HG02970 (cell line): ENCODE measurements around the gene UBAC1.
"Not testable (repeated sequence)": the region's sequence is repeated elsewhere in the genome, so short reads cannot be mapped to it uniquely, and the experiment has no call there.

Experiments
- ATAC-seq: cut with Tn5 transposase; IDR thresholded peaks from one replicate; pipeline ENCODE4 v1.9.1; 2021; ENCODE audit warnings: mild to moderate bottlenecking, moderate library complexity, moderate number of reproducible peaks; ENCODE audit not compliant: unreplicated experiment, low FRiP score

Gene UBAC1

DNA sequence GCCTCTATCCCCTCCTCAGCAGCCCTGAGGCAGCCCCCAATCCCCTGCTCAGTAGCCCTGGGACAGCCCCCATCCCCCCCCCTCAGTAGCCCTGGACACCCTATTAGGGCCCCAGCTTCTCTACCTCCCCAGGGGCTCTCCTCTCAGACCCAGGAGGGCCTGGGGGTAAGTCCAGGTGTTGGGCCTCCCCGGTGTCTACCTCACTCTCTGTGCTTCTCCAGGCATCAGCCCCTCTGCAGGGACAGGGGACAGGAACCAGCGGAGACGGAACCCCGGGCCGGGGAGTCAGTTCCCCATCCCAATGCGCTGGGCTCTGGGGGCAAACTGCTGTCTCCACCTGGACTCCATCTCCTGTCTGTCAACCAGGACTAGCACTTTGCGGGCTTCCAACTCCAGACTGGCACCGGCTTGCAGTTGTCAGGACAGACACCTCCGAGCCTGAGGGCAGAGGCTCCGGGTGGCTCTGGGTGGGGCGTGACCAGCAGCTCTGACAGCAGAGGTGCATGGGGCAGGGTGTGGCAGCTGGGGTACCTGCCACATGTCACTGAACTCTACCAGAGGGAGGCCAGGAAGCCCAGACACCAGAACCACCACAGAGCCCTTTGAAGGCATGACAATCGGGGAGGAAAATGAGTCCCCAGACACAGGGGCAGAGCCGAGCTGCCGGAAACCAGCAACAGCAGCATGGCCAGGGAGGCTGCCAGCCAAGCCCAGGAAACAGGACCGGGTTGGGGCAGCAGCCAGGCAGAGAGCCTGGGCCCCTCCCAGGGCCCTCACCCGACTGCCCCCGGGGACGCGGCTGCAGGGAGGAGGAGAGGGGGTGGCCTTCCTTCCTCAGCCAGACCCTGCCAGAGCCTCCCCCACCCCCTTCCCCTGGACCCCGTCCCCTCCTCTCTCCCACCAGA, 17.7 kb upstream of the UBAC1 start:
- no peak for ATAC-seq

DNA sequence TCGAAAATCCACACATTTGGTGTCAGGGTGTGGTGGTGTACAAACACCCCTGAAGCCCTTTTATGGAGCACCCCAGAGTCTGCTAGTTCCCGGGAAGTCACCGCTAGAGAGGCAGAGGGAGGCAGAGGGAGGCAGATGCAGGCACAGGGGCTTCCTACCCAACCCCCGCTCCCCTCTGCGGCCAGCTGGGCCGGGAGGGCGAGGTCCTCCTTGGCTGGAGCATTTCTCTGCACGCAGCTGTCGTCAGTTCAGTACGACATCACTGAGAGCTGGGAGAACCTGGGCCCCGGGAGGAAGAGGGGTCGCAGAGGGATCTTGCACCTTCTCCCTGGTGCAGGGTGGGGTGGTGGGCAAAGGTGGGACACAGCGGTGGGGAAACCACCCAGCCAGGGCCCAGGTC, 15.8 kb upstream of the UBAC1 start:
- no peak for ATAC-seq

- ATAC-seq: no peak
Observed at GRCh38 chr9:135976531-135976930, 15.4 kb upstream of the UBAC1 start.

DNA sequence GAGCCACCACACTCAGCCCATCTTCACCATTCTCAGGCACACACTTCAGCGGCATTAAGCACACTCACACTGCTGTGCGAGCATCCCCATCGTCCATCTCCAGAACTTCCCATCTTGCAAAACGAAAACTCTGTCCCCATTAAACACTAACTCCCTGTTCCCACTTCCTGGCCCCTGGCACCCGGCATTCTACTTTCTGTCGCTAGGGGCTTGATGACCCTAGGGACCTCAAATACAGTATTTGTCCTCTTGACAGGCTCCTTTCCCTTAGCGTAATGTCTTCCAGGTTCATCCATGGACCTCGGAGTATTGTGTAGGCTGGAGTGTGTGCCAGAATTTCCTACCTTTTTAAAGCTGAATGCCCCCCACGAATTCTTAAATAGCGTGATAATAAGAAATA, 14.7 kb upstream of the UBAC1 start:
- no peak for ATAC-seq

DNA sequence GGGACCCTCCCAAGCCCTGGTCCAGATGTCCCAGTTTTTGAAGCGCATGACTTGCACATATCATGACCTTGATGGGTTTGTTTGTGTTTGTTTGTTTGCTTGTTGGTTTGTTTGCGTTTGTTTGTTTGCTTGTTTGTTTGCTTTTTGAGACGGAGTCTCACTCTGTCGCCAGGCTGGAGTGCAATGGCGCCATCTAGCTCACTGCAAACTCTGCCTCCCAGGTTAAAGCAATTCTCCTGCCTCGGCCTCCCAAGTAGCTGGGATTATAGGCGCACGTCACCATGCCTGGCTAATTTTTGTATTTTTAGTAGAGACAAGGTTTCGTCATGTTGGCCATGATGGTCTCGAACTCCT, 13.0 kb upstream of the UBAC1 start:
- no peak for ATAC-seq

- no peak for ATAC-seq
Observed at GRCh38 chr9:135973277-135974219, 12.4 kb upstream of the UBAC1 start.

DNA sequence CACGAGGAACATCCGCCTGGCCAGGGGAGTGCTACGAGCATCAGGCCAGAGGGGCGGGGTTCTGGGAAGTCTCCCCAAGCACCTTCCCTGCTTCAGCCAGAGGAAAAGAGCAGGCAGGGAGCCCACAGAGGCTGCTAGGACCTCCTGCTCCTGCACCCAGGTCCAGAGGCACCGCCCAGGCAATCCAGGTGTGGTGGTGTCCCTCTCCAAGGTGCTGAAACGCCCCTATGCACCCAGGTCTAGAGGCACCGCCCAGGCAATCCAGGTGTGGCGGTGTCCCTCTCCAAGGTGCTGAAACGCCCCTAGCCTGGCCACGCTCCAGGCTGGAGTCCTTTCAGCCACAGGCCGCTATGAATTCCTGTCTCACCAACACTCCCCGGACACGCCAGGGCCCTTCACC, 10.7 kb upstream of the UBAC1 start:
- ATAC-seq: no peak

- ATAC-seq: no peak
Observed at GRCh38 chr9:135971111-135971766, 10.1 kb upstream of the UBAC1 start.

DNA sequence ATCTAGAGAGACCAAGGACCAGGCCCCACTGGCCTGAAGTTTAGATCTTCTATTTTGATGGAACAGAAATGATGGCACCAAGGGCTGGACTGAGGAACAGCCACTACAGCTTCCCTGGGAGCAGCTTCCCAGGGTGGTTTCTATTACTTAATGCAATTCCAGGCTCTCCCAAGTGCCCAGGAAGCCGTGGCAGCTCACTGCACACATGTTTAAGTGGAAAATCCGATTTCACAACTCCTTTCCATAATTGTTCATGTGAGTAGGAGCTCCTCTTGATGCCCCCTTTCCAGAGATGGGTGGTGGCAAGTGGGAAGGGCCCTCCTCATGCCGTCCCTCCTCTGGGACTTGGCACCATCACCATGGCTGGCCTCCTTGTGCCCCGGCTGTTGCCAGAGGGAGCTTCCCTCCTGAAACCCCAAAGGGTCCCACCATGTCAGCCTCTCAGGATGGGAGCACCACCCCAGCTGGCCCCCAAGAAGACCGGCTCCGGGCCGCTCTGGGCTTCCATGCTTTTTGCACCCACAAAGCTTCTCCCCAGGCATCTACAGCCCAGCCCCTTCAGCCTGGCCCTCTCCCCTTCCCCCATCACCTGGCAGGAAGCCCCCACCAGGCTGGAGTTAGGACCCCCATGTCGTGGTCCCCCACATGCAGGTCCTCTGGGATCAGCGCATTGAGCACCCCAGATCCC, 9.1 kb upstream of the UBAC1 start:
- no peak for ATAC-seq

- ATAC-seq: no peak
Observed at GRCh38 chr9:135969064-135969683, 8.0 kb upstream of the UBAC1 start.

- ATAC-seq: no peak
Observed at GRCh38 chr9:135968601-135969000, 7.4 kb upstream of the UBAC1 start.

DNA sequence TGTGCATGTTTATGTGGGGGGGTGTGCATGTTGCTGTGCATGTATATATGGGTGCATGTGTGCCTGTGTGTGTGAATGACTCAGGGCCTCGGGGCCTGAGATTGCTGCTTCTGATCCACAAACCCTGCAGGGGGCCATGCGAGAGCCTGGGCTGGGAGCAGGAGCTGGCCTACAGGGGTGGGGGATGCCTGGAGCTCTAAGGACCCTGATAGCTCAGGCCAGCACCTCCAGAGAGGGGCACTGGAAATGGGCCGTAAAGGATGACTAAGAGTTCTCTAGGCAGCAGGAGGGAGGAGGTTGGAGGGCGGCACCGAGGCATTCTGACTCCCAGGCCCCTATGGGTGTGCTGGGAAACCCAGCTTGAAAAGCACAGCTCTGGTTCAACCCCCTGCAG, 6.9 kb upstream of the UBAC1 start:
- no peak for ATAC-seq

GRCh38 chr9:135966916-135967260, 5.7 kb upstream of the UBAC1 start:
- ATAC-seq: not testable (repeated sequence)

DNA sequence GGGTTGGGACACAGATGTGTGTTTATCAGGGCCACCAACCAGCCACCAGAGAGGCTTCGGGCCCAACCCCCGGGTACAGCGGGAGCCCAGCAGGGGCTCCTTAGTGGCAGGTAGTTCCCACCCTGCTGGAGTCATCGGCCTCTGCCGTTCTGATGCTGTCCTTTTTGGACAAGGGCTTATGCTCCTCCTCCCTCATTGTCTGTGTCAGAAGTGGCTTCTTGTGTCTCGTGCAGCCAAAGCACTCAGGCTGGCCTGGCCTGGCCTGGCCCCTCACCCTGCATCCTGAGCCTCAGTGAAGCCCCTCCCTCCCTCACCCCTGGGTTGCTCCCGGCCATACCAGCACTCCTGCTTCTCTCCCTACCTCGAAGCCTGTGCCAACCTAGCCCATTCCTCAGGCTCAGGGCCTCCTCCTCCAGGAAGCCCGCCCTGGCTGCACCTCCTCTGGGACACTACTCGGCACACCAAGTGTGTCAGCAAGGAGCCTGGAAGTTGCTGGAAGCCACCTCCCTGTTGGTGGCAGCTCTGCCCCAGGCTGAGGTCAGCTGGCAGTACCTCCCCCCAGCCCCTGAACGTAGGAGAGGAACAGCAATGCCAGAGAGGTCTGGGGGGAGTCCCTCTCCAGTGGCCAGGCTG, 4.1 kb upstream of the UBAC1 start:
- ATAC-seq: no peak

- no peak for ATAC-seq
Observed at GRCh38 chr9:135963938-135964337, 2.8 kb upstream of the UBAC1 start.

GRCh38 chr9:135963338-135963737, 2.2 kb upstream of the UBAC1 start:
- no peak for ATAC-seq

- no peak for ATAC-seq
Observed at GRCh38 chr9:135962696-135963307, 1.6 kb upstream of the UBAC1 start.

DNA sequence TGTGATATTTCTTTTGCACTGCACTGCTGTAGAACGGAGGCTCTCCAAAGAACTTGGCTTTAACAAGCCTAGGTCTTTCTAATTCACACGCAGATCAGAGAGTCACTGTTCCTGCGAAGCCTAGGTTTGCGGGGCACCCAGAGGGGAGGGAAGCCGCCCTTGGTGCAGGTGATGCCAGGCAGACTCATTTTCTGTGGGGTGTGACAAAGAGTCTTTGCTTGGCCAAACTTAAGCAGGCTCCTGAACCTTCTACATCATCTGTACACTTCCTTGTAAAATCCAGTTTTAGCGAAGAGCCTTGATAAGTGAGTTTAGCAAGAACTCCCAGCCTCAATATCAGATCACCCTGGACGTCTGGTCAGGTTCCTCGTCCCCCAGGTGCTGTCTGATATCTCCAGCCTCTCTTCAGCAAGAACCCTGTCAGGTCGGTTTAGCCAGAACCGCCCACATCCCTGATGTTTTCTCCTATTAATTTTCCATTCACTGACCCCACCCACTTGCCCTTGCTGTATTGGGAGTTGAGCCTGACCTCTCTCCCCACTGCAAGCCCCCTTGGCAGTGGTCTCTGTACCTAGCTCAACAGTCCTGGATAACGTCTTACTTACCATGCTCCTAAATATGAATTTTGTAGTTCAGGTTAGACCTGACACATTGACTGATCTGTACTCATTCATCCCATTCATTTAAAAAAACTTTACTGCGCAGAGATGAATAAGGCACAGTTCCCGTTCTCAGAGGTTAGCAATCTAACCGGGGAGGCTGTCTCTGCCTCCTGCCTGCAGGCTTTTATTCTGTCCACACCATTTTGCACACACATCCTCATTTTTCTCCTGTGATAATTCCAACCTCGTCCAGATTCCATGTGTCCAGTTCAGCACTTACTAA, 880 bp upstream of the UBAC1 start:
- ATAC-seq: no peak
